ENCODE data around the gene OLFML3. TPM values are rescaled to one million over a fixed set of nuclear protein-coding genes. Genes with fewer than 3 reads are reported as not detected.

Gene OLFML3
- total and polyA plus RNA-seq, 12 donors, result 6.1 to 19.7 (median 11.0) TPM

GRCh38 chr1:113949007-113949406, 30.3 kb upstream of the OLFML3 start:
- no peak overlapping the region for H3K27ac ChIP-seq
- no peak for ATAC-seq
- 84 to 90% methylated on average over 5 of the region's 5 CpGs for WGBS, 2 donors
- no peaks in the 10 kb centered on the region for H3K27me3 ChIP-seq
- peaks cover 0 to 24% (median 0%) of the 10 kb centered on the region in 9 donors for H3K36me3 ChIP-seq
- DNase-seq, result no peak
- no peak overlapping the region for H3K4me3 ChIP-seq
- intact Hi-C loops (cut with DNase I), result no loop called here
- peaks cover 5 to 42% (median 36%) of the 10 kb centered on the region in 9 donors for H3K4me1 ChIP-seq
- H3K9me3 ChIP-seq, result no peaks in the 10 kb centered on the region
- peak in 7 of 9 donors; percentile 18 to 46 (median 28) for TF ChIP-seq CTCF (IDR thresholded peaks at IDR 0.05)

GRCh38 chr1:113950908-113951307, 28.4 kb upstream of the OLFML3 start:
- DNase-seq, result no peak
- Histone ChIP-seq H3K36me3 (peaks cover 0 to 31% (median 8%) of the 10 kb centered on the region in 9 donors), H3K27ac (no peak overlapping the region), H3K4me1 (peaks cover 5 to 40% (median 36%) of the 10 kb centered on the region in 9 donors), H3K4me3 (no peak overlapping the region), H3K27me3 (no peaks in the 10 kb centered on the region), H3K9me3 (no peaks in the 10 kb centered on the region)
- TF ChIP-seq CTCF (IDR thresholded peaks at IDR 0.05), result no peak
- 98% methylated on average over 1 of the region's 1 CpG for WGBS, 2 donors
- no peak for ATAC-seq
- intact Hi-C loops (cut with DNase I), result no loop called here

GRCh38 chr1:113951719-113952118, 27.6 kb upstream of the OLFML3 start:
- Histone ChIP-seq H3K27ac (no peak overlapping the region), H3K4me1 (peaks cover 5 to 32% (median 27%) of the 10 kb centered on the region in 9 donors), H3K27me3 (no peaks in the 10 kb centered on the region), H3K36me3 (peaks cover 0 to 39% (median 16%) of the 10 kb centered on the region in 9 donors), H3K4me3 (no peak overlapping the region), H3K9me3 (no peaks in the 10 kb centered on the region)
- intact Hi-C loops (cut with DNase I), result no loop called here
- TF ChIP-seq CTCF (IDR thresholded peaks at IDR 0.05), result no peak
- WGBS, 2 donors, result 95 to 96% methylated on average over 2 of the region's 2 CpGs
- ATAC-seq, result no peak
- no peak for DNase-seq

GRCh38 chr1:113957984-113958383, 21.3 kb upstream of the OLFML3 start:
- DNase-seq, result no peak
- H3K9me3 ChIP-seq, result no peaks in the 10 kb centered on the region
- no peaks in the 10 kb centered on the region for H3K4me1 ChIP-seq
- no peaks in the 10 kb centered on the region for H3K27me3 ChIP-seq
- no peak overlapping the region for H3K4me3 ChIP-seq
- TF ChIP-seq CTCF (IDR thresholded peaks at IDR 0.05), result no peak
- ATAC-seq, result no peak
- no peak overlapping the region for H3K27ac ChIP-seq
- WGBS, 2 donors, result 89 to 92% methylated on average over 1 of the region's 1 CpG
- peaks cover 0 to 99% (median 43%) of the 10 kb centered on the region in 9 donors for H3K36me3 ChIP-seq
- intact Hi-C loops (cut with DNase I), result no loop called here
